NB4 (cell line): ENCODE data around the gene INVS.
"Not testable (repeated sequence)": the region's sequence is repeated elsewhere in the genome, so short reads cannot be mapped to it uniquely, and the experiment has no call there.

Experiments used
- DNase-seq: peaks from one replicate; pipeline ENCODE4 v3.0.0; 2010; ENCODE audit warnings: low read depth
- H3K4me3 ChIP-seq: one replicate; pipeline ENCODE4 v1.5.1; 2011; ENCODE audit warnings: mild to moderate bottlenecking, low read depth, low read length, moderate library complexity
- CTCF ChIP-seq: IDR thresholded peaks from one replicate; pipeline ENCODE4 v1.5.1; 2012; ENCODE audit warnings: low read depth, low read length
- MAX ChIP-seq: IDR thresholded peaks from 2 replicates; pipeline ENCODE4 v1.6.1; 2011; ENCODE audit warnings: low read depth, low read length
- MYC ChIP-seq: IDR thresholded peaks from 2 replicates; pipeline ENCODE4 v1.6.1; 2011; ENCODE audit warnings: low read depth, low read length
- POLR2A ChIP-seq: IDR thresholded peaks from 2 replicates; pipeline ENCODE4 v1.6.1; 2011; ENCODE audit warnings: mild to moderate bottlenecking; ENCODE audit not compliant: insufficient read length; ENCODE audit errors: extremely low read depth

The INVS gene

GRCh38 chr9:100227636-100228035, 128.6 kb downstream of the INVS start:
- DNase-seq = no peak
- TF ChIP-seq POLR2A (no peak), CTCF (no peak), MAX (no peak), MYC (no peak)

GRCh38 chr9:100228352-100228869, 129.4 kb downstream of the INVS start:
- no peak for DNase-seq
- TF ChIP-seq CTCF (no peak), MAX (no peak), MYC (no peak), POLR2A (no peak)
- no peak overlapping the region for H3K4me3 ChIP-seq

More at GRCh38 chr9:100227636-100228035, 128.6 kb downstream of the INVS start:
- no peak overlapping the region for H3K4me3 ChIP-seq

GRCh38 chr9:100229136-100229535, 130.1 kb downstream of the INVS start:
- TF ChIP-seq MYC (no peak), POLR2A (no peak), MAX (no peak), CTCF (no peak)
- no peak overlapping the region for H3K4me3 ChIP-seq
- no peak for DNase-seq

- no peak for DNase-seq
- no peak for TF ChIP-seq MAX
- TF ChIP-seq MYC = no peak
- no peak for TF ChIP-seq POLR2A
- TF ChIP-seq CTCF = no peak
- no peak overlapping the region for H3K4me3 ChIP-seq
Observed at GRCh38 chr9:100229561-100229960, 130.5 kb downstream of the INVS start.

GRCh38 chr9:100236986-100237385, 137.9 kb downstream of the INVS start:
- H3K4me3 ChIP-seq, DNase-seq: not testable (repeated sequence)

GRCh38 chr9:100240512-100240911, 141.5 kb downstream of the INVS start:
- TF ChIP-seq CTCF = no peak
- no peak for TF ChIP-seq MYC
- no peak for TF ChIP-seq POLR2A
- TF ChIP-seq MAX = no peak
- no peak overlapping the region for H3K4me3 ChIP-seq
- DNase-seq = no peak
